GM12872 (cell line): ENCODE measurements around the gene FBP2.

ENCODE experiments used
- TF ChIP-seq, protein P1 (sequence below): IDR thresholded peaks from 3 replicates; pipeline ENCODE4 v1.5.1; 2011; ENCODE audit warnings: low read depth, mild to moderate bottlenecking, low read length, moderate library complexity; ENCODE audit not compliant: insufficient read depth

Gene FBP2

GRCh38 chr9:94588681-94589080 lies 4.9 kb downstream of the FBP2 start:
- TF ChIP-seq, protein P1, sequence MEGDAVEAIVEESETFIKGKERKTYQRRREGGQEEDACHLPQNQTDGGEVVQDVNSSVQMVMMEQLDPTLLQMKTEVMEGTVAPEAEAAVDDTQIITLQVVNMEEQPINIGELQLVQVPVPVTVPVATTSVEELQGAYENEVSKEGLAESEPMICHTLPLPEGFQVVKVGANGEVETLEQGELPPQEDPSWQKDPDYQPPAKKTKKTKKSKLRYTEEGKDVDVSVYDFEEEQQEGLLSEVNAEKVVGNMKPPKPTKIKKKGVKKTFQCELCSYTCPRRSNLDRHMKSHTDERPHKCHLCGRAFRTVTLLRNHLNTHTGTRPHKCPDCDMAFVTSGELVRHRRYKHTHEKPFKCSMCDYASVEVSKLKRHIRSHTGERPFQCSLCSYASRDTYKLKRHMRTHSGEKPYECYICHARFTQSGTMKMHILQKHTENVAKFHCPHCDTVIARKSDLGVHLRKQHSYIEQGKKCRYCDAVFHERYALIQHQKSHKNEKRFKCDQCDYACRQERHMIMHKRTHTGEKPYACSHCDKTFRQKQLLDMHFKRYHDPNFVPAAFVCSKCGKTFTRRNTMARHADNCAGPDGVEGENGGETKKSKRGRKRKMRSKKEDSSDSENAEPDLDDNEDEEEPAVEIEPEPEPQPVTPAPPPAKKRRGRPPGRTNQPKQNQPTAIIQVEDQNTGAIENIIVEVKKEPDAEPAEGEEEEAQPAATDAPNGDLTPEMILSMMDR = no peak

- TF ChIP-seq, protein P1 = no peak
Observed at GRCh38 chr9:94586814-94587213, 6.8 kb downstream of the FBP2 start.

DNA sequence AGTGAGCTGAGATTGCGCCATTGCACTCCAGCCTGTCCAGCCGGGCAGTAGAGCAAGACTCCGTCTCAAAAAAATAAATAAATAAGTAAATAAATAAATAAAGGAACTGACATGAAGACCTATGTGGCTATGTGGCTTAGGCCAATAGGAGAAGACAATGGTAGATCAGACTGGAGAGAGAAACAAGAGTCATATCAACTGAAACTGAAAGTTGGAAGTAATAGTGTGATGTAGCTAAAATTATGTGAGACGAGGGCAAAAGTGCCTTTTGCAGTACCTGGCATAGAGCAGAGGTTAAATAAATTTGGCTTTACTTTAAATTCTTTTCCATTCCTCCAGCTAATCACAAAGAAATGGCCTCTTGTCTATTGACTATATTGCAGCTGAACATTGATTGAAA lies 7.3 kb downstream of the FBP2 start:
- TF ChIP-seq, protein P1 = no peak

DNA sequence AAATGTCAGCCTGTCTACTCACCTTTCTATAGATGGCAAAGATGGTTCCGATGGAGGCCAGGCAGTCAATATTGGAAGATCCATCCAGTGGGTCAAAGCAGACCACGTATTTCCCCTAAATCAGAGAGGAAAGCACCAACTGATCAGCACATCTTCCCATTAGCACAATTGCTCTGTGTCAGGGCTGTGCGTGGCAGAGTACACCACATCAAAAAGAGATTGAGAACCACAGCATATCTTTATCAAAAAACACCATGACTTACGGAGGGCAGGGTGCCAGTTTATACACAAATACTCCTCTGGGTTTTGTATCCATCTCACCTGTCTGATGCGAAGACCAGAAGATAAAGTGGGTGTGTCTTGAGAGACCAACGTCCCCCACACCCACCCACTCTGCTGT lies 9.1 kb downstream of the FBP2 start:
- TF ChIP-seq, protein P1 = no peak

DNA sequence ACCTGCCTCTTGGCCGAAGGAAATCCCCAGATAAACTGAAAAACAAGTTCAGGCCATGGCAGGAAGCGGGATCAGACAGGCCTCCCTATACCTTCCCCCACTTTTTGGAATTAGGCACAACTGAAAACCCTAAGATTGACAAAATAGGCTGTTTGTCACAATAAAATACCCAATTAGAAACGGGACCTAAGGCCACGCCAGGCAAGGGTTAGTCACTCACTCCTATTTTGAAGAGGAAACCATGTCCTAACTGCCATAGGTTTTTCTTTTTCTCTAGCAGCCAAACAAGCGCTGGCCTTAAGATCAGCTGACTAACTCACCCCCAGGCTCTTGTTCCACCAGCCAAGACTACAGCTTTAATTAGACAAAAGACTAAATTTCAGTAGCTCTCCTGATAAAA lies 11.9 kb downstream of the FBP2 start:
- TF ChIP-seq, protein P1 = no peak

GRCh38 chr9:94577571-94577970 lies 16.1 kb downstream of the FBP2 start:
- TF ChIP-seq, protein P1 = no peak

DNA sequence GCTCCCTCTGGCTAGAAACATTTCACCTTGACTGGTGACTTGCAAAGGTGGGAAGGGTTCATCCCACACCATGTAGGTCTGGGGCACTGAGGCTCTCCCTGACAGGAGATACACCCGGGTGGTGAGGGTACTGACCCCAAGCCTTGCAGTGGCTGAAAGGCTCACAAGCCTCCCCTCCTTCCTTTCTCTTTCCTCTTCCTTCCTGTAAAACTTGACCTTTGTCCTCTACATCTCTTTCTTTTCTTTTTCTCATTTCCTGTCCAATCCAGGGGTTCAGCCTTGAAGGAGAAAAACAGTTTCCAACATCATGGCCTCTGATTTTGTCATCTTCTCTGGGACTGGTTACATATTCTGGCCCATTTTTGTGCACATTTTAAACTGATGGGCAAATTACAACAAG lies 16.6 kb downstream of the FBP2 start:
- TF ChIP-seq, protein P1 = no peak

- TF ChIP-seq, protein P1 = no peak
Observed at GRCh38 chr9:94576131-94576530, 17.5 kb downstream of the FBP2 start.
